KOPT-K1 (cell line): ENCODE results near the gene LHX6.

Experiments used
- H3K27ac ChIP-seq: fragments of 200-600 bp; sonication (generic); 2 replicates; pipeline ENCODE4 v1.5.1; 2016; ENCODE audit warnings: antibody characterized with exemption, mild to moderate bottlenecking, low read depth, low read length; ENCODE audit not compliant: poor library complexity, severe bottlenecking
- H3K36me3 ChIP-seq: fragments of 200-600 bp; sonication (generic); 2 replicates; pipeline ENCODE4 v1.5.1; 2017; ENCODE audit warnings: antibody characterized with exemption, mild to moderate bottlenecking, low read length, moderate library complexity; ENCODE audit not compliant: insufficient read depth
- H3K9me3 ChIP-seq: fragments of 200-600 bp; sonication (generic); 2 replicates; pipeline ENCODE4 v1.5.1; 2017; ENCODE audit warnings: antibody characterized with exemption, low read length, mild to moderate bottlenecking; ENCODE audit not compliant: insufficient read depth, poor library complexity, severe bottlenecking

The LHX6 gene

GRCh38 chr9:122228568-122229484, at the start of gene LHX6:
LHX6 (minus strand) TSS chr9:122228957; CDS start chr9:122228740, 217 bp downstream.
- Histone ChIP-seq H3K27ac (no peak within 1 kb of the TSS), H3K9me3 (no peaks in the 10 kb centered on the region), H3K36me3 (no peaks in the 10 kb centered on the region)

GRCh38 chr9:122277285-122277897, 48.6 kb upstream of the LHX6 start:
- H3K9me3 ChIP-seq, result peaks cover 22% of the 10 kb centered on the region
- H3K27ac ChIP-seq, result no peak overlapping the region
- peaks cover 70% of the 10 kb centered on the region for H3K36me3 ChIP-seq

- H3K27ac ChIP-seq, result no peak overlapping the region
- peaks cover 69% of the 10 kb centered on the region for H3K36me3 ChIP-seq
- H3K9me3 ChIP-seq, result peaks cover 22% of the 10 kb centered on the region
Observed at GRCh38 chr9:122276096-122276495, 47.3 kb upstream of the LHX6 start.

GRCh38 chr9:122274055-122274454, 45.3 kb upstream of the LHX6 start:
- Histone ChIP-seq H3K9me3 (peaks cover 22% of the 10 kb centered on the region), H3K27ac (no peak overlapping the region), H3K36me3 (peaks cover 64% of the 10 kb centered on the region)

GRCh38 chr9:122268041-122268814, 39.5 kb upstream of the LHX6 start:
- Histone ChIP-seq H3K9me3 (no peaks in the 10 kb centered on the region), H3K27ac (no peak overlapping the region), H3K36me3 (peaks cover 27% of the 10 kb centered on the region)

GRCh38 chr9:122265149-122265915, 36.6 kb upstream of the LHX6 start:
- no peaks in the 10 kb centered on the region for H3K9me3 ChIP-seq
- peak overlapping the region; percentile 76 for H3K27ac ChIP-seq
- peaks cover 16% of the 10 kb centered on the region for H3K36me3 ChIP-seq

- Histone ChIP-seq H3K27ac (peak within 1 kb of the TSS; percentile 76), H3K36me3 (peaks cover 23% of the 10 kb centered on the region), H3K9me3 (no peaks in the 10 kb centered on the region)
Observed at GRCh38 chr9:122264360-122265148, 35.8 kb upstream of the LHX6 start, which contains the start of the genes MRRF and RBM18. MRRF (plus strand) TSS chr9:122264882; CDS start chr9:122270892, 6,010 bp downstream. RBM18 (minus strand) TSS chr9:122264840; CDS start chr9:122261492, 3,348 bp downstream.

GRCh38 chr9:122263699-122264349, 35.1 kb upstream of the LHX6 start:
- Histone ChIP-seq H3K36me3 (peaks cover 31% of the 10 kb centered on the region), H3K27ac (peak overlapping the region; percentile 76), H3K9me3 (no peaks in the 10 kb centered on the region)

GRCh38 chr9:122262073-122262472, 33.3 kb upstream of the LHX6 start:
- no peak overlapping the region for H3K27ac ChIP-seq
- no peaks in the 10 kb centered on the region for H3K9me3 ChIP-seq
- H3K36me3 ChIP-seq, result peaks cover 42% of the 10 kb centered on the region

GRCh38 chr9:122261469-122261881, 32.7 kb upstream of the LHX6 start:
- H3K9me3 ChIP-seq, result no peaks in the 10 kb centered on the region
- H3K27ac ChIP-seq, result no peak overlapping the region
- peaks cover 48% of the 10 kb centered on the region for H3K36me3 ChIP-seq

GRCh38 chr9:122258886-122259415, 30.2 kb upstream of the LHX6 start:
- Histone ChIP-seq H3K9me3 (no peaks in the 10 kb centered on the region), H3K27ac (no peak overlapping the region), H3K36me3 (peaks cover 72% of the 10 kb centered on the region)

- Histone ChIP-seq H3K27ac (no peak overlapping the region), H3K9me3 (no peaks in the 10 kb centered on the region), H3K36me3 (peaks cover 88% of the 10 kb centered on the region)
Observed at GRCh38 chr9:122256206-122256605, 27.4 kb upstream of the LHX6 start.

GRCh38 chr9:122254761-122255160, 26.0 kb upstream of the LHX6 start:
- Histone ChIP-seq H3K27ac (no peak overlapping the region), H3K36me3 (peaks cover 85% of the 10 kb centered on the region), H3K9me3 (no peaks in the 10 kb centered on the region)
